Smooth muscle cell (in vitro differentiated cells): ENCODE data around the gene RACGAP1. TPM values are rescaled to one million over a fixed set of nuclear protein-coding genes. Genes with fewer than 3 reads are reported as not detected.

ENCODE experiments used
- DNase-seq: peaks from one replicate; lab custom pipeline; 2025; ENCODE audit not compliant: unreplicated experiment; lab: John Stamatoyannopoulos, UW
- H2AFZ ChIP-seq: fragments of 200-600 bp; sonication (generic); 2 replicates; pipeline ENCODE4 v1.6.0; 2016; ENCODE audit warnings: antibody characterized with exemption, low read depth, mild to moderate bottlenecking
- H3F3A ChIP-seq: fragments of 200-600 bp; sonication (generic); 2 replicates; pipeline ENCODE4 v1.6.0; 2017; ENCODE audit warnings: antibody characterized with exemption, low read depth
- H3K27ac ChIP-seq: fragments of 200-600 bp; sonication (generic); 2 replicates; pipeline ENCODE4 v1.5.1; 2016; ENCODE audit warnings: low read depth, mild to moderate bottlenecking
- H3K27me3 ChIP-seq: fragments of 200-600 bp; sonication (generic); 2 replicates; pipeline ENCODE4 v1.6.1; 2016; ENCODE audit warnings: low read depth, mild to moderate bottlenecking
- H3K36me3 ChIP-seq: fragments of 200-600 bp; sonication (generic); 2 replicates; pipeline ENCODE4 v1.5.1; 2016; ENCODE audit warnings: low read depth
- H3K4me1 ChIP-seq: fragments of 200-600 bp; sonication (generic); 2 replicates; pipeline ENCODE4 v1.5.1; 2016; ENCODE audit warnings: low read depth
- H3K4me2 ChIP-seq: fragments of 200-600 bp; sonication (generic); 2 replicates; pipeline ENCODE4 v1.6.0; 2016; ENCODE audit warnings: mild to moderate bottlenecking
- H3K4me3 ChIP-seq: fragments of 200-600 bp; sonication (generic); 2 replicates; pipeline ENCODE4 v1.5.1; 2016; ENCODE audit warnings: mild to moderate bottlenecking
- H3K79me2 ChIP-seq: fragments of 200-600 bp; sonication (generic); 2 replicates; pipeline ENCODE4 v1.6.0; 2016; ENCODE audit warnings: low read depth, mild to moderate bottlenecking
- H3K9ac ChIP-seq: fragments of 200-600 bp; sonication (generic); 2 replicates; pipeline ENCODE4 v1.6.0; 2016; ENCODE audit warnings: low read depth
- H3K9me3 ChIP-seq: fragments of 200-600 bp; sonication (generic); replicated peaks from 2 replicates; pipeline ENCODE4 v1.5.1; 2016; ENCODE audit warnings: low read depth
- H4K20me1 ChIP-seq: fragments of 200-600 bp; sonication (generic); 2 replicates; pipeline ENCODE4 v1.6.0; 2016; ENCODE audit warnings: low read depth
- WGBS: methylation state at CpG from one replicate; pipeline ENCODE4 v1.1.7; 2016; ENCODE audit warnings: low lambda C conversion rate; 5-methylcytosine and 5-hydroxymethylcytosine counted together
- polyA plus RNA-seq: library from polyadenylated mRNA; unstranded; fragments of >200 nt; fragmentation: Nextera tagmentation; extraction: Ambion mirVana; gene quantifications from 2 replicates; pipeline ENCODE4 v1.2.1, GENCODE V29; 2016
- total RNA-seq: library from RNA; depleted of rRNA; stranded (reverse); fragments of >200 nt; gene quantifications from 2 replicates; pipeline ENCODE4 v1.2.3, GENCODE V29; 2014
- TF ChIP-seq, protein P1 (sequence below): fragments of 200-600 bp; sonication (generic); IDR thresholded peaks from 2 replicates; pipeline ENCODE4 v1.5.1; 2017; ENCODE audit warnings: borderline replicate concordance, mild to moderate bottlenecking, antibody characterized with exemption; ENCODE audit not compliant: insufficient read depth, poor library complexity, severe bottlenecking

The RACGAP1 gene
- total and polyA plus RNA-seq, 2 experiments from 2014 or later = 13.7 to 52.3 TPM

DNA sequence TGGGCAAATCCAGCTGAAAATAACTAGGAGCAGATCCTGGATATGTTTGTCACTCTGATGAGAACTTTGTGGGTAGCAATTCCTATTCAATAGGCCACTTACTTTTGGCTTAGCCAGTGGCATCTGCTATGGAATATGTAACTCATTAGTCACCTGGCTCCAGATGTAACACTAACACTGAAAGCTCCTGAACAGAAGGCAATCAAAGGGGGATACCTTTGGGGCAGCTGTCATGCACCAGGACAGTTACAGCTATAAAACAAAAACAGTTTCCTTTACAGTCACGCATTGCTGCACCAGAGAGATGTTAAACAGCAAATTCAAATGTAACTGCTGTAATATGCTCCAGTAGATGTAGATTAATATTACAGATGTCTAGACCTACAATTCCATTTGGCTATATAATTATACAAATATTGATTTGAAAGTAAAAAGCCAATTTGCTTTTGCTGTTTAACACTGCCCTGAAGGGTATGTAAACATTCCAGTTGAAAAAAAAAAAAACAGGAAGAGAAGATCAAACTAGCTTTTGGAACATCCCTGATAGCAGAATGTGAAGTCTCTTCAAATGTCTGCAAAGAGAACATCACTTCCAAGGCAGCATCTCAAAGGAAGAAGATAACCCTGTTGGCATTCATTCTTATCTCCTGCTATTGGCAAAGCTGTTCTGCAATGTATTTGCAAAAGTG is 18.4 kb downstream of the RACGAP1 start:
- WGBS = 94% methylated on average over 1 of the region's 1 CpG
- H2AFZ ChIP-seq = no peak overlapping the region
- no peak for DNase-seq

DNA sequence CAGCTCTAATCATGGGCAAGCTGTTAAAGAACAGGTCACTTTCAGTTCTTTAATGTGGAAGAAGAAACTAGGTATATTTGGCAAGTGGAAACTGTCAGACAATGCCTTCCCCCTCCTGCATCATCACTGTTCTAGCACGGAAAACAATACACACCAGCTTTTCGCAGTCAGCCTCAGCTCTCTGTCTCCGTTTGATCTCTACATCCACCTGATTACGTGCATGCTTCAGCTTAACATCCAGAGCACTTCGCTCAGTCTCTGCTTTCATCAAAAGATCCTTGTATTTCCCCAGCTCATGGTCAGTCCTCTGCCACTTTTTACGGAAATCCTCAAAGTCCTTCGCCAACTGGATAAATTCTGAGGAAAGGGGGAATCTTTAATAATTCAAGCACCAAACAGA is 19.0 kb downstream of the RACGAP1 start:
- H3K4me1 ChIP-seq = no peaks in the 10 kb centered on the region
- H3K9me3 ChIP-seq = no peaks in the 10 kb centered on the region
- H3K36me3 ChIP-seq = no peaks in the 10 kb centered on the region
- H3K9ac ChIP-seq = no peak overlapping the region
- WGBS = 97% methylated on average over 7 of the region's 7 CpGs
- no peak for DNase-seq
- no peaks in the 10 kb centered on the region for H3K27me3 ChIP-seq
- TF ChIP-seq, protein P1, sequence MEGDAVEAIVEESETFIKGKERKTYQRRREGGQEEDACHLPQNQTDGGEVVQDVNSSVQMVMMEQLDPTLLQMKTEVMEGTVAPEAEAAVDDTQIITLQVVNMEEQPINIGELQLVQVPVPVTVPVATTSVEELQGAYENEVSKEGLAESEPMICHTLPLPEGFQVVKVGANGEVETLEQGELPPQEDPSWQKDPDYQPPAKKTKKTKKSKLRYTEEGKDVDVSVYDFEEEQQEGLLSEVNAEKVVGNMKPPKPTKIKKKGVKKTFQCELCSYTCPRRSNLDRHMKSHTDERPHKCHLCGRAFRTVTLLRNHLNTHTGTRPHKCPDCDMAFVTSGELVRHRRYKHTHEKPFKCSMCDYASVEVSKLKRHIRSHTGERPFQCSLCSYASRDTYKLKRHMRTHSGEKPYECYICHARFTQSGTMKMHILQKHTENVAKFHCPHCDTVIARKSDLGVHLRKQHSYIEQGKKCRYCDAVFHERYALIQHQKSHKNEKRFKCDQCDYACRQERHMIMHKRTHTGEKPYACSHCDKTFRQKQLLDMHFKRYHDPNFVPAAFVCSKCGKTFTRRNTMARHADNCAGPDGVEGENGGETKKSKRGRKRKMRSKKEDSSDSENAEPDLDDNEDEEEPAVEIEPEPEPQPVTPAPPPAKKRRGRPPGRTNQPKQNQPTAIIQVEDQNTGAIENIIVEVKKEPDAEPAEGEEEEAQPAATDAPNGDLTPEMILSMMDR = no peak
- no peaks in the 10 kb centered on the region for H3F3A ChIP-seq
- no peak overlapping the region for H3K4me2 ChIP-seq
- H4K20me1 ChIP-seq = no peaks in the 10 kb centered on the region
- H3K79me2 ChIP-seq = no peaks in the 10 kb centered on the region
- H3K4me3 ChIP-seq = no peak overlapping the region
- no peak overlapping the region for H3K27ac ChIP-seq
- H2AFZ ChIP-seq = no peak overlapping the region

More for the DNA sequence above, 18.4 kb downstream of the RACGAP1 start:
- Histone ChIP-seq H3K9me3 (no peaks in the 10 kb centered on the region), H3K4me1 (no peaks in the 10 kb centered on the region), H3K4me2 (no peak overlapping the region), H3K36me3 (no peaks in the 10 kb centered on the region), H4K20me1 (no peaks in the 10 kb centered on the region), H3K79me2 (no peaks in the 10 kb centered on the region), H3K9ac (no peak overlapping the region), H3K27me3 (no peaks in the 10 kb centered on the region), H3K27ac (no peak overlapping the region), H3F3A (no peaks in the 10 kb centered on the region), H3K4me3 (no peak overlapping the region)
- TF ChIP-seq, protein P1 = no peak

DNA sequence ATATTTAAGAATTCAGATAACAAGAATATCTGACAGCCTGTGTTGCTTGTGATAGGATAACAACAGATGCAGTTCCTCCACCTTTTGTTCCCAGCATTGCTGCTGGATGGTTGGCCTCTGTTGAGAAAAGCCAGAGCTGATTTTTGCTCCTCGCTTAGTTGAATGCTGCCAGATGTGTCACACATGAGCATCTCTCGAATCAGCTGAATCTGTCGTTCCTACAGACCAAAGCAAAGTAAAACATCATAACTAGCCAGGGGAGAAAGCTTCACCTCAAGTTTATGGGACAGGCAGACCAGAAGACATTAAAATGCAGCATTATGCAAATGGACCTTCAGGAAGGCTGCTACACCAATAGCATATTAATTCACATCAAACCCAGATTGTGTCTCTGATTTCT is 20.1 kb downstream of the RACGAP1 start:
- Histone ChIP-seq H3K4me3 (no peak overlapping the region), H3K27ac (no peak overlapping the region), H3F3A (no peaks in the 10 kb centered on the region), H3K4me1 (no peaks in the 10 kb centered on the region), H3K79me2 (no peaks in the 10 kb centered on the region), H3K27me3 (no peaks in the 10 kb centered on the region), H4K20me1 (no peaks in the 10 kb centered on the region), H2AFZ (no peak overlapping the region), H3K36me3 (no peaks in the 10 kb centered on the region), H3K9ac (no peak overlapping the region), H3K9me3 (no peaks in the 10 kb centered on the region), H3K4me2 (no peak overlapping the region)
- DNase-seq = no peak
- TF ChIP-seq, protein P1 = no peak
- 72% methylated on average over 3 of the region's 3 CpGs for WGBS

DNA sequence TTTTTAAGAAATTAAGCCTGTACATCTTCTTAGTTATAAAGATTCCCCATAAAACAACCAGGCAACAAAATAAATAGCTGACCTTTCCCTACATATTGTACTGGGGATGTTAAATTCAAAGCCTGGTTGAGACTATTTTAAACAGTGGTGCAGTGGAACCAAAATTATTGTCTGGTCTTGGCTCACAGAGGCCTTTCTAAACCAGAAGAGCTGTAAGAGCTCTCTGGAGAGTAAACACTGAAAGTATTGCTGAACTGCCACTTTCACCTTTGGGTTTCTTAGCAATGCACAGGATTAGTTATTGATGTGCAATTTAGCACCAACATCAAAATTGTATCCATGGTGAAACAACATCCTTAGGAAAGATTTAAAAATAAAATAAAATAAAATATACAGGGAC is 20.6 kb downstream of the RACGAP1 start:
- no peaks in the 10 kb centered on the region for H3K9me3 ChIP-seq
- TF ChIP-seq, protein P1 = no peak
- H3K27me3 ChIP-seq = no peaks in the 10 kb centered on the region
- no peak overlapping the region for H2AFZ ChIP-seq
- H3K4me1 ChIP-seq = no peaks in the 10 kb centered on the region
- H3K79me2 ChIP-seq = no peaks in the 10 kb centered on the region
- H3K27ac ChIP-seq = no peak overlapping the region
- no peaks in the 10 kb centered on the region for H4K20me1 ChIP-seq
- no peak overlapping the region for H3K4me3 ChIP-seq
- no peak overlapping the region for H3K4me2 ChIP-seq
- H3K9ac ChIP-seq = no peak overlapping the region
- no peaks in the 10 kb centered on the region for H3K36me3 ChIP-seq
- no peak for DNase-seq
- H3F3A ChIP-seq = no peaks in the 10 kb centered on the region
